ENCODE data around the gene VAMP1.
"Not testable (repeated sequence)": the region's sequence is repeated elsewhere in the genome, so short reads cannot be mapped to it uniquely, and the experiment has no call there.

VAMP1 gene

GRCh38 chr12:6450091-6450868 lies 20.2 kb downstream of the VAMP1 start:
- DNase-seq, result no peak

GRCh38 chr12:6444704-6445688 lies 25.5 kb downstream of the VAMP1 start, which contains the start of gene CD27:
Gene CD27, plus strand, starts transcription at chr12:6444955. Its CDS starts 141 bp downstream, at chr12:6445096.
- DNase-seq, result no peak

- no peak for DNase-seq
Observed at GRCh38 chr12:6444031-6444430, 26.4 kb downstream of the VAMP1 start.

DNA sequence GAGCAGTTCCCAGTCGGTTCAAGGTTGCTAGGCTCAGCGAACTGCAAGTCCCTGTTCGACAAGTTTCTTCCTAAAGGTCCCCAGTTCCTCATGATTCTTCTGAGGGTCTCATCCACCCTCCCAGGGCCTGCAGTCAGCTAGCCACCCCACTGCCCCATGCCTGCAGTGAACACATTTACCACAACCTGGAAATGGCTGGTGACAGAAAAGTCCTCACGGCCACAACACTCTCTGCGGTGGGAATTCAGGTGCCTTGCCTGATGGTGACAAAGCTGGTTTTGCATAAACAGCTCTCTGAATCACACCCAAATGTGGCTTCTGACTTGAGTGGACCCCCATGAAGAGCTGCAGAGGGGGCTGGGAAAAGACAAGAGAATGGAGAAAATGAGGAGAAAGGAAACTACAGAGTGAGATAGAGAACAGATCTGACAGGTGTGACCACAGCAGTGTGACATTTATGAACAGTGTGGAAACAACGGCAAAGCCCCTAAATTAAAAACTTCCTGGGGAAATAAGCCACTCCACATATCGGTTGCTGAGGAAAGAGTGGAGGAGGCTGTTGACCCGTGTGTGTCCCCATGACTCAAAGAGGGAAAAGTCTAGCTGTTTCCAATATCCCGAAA lies 27.0 kb downstream of the VAMP1 start:
- no peak for DNase-seq

DNA sequence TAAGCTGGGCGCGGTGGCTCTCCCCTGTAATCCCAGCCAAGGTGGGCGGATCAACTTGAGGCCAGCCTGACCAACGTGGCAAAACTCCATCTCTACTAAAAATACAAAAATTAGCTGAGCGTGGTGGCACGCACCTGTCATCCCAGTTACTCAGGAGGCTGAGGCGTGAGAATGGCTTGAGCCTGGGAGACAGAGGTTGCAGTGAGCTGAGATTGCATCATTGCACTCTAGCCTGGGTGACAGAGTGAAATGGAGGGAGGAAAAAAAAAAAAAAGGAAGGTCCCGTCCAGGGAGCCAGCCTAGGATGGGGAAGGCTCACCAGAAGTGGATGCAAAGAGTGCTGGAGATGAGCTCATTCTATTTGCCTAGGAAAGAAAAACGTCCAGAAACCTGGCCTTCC lies 27.6 kb downstream of the VAMP1 start:
- no peak for DNase-seq

GRCh38 chr12:6440391-6440790 lies 30.1 kb downstream of the VAMP1 start:
- DNase-seq, result no peak

DNA sequence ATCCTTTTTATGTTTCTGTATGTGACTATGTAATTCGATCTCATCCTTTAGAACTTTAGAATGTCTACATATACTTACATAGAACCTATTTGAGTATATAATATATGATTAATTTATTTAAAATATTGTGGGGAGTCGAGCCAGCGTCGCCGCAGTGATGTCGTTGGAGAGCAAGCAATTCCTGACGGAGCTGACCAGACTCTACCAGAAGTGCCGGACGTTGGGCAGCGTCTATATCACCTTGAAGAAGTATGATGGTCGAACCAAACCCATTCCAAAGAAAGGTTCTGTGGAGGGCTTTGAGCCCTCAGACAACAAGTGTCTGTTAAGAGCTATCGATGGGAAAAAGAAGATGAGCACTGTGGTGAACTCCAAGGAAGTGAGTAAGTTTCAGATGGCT lies 32.1 kb downstream of the VAMP1 start:
- DNase-seq, result no peak

DNA sequence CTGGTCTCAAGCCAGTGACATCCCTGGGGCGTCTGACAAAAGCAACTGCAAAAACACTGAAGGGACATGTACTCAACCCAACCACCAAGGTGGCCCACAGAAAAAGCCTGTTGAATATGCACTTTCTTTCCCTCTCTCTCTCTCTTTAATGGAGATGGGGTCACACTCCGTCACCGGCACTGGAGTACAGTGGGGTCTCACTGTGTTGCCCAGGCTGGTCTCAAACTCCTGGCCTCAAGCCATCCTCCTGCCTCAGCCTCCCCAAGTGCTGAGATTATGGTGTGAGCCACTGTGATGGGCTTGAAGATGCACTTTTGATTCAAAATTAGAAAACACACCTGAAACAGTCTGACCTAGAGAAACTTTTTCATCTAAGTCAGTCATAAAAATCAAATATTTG lies 32.9 kb downstream of the VAMP1 start:
- no peak for DNase-seq

GRCh38 chr12:6435961-6436715 lies 34.3 kb downstream of the VAMP1 start:
- no peak for DNase-seq

DNA sequence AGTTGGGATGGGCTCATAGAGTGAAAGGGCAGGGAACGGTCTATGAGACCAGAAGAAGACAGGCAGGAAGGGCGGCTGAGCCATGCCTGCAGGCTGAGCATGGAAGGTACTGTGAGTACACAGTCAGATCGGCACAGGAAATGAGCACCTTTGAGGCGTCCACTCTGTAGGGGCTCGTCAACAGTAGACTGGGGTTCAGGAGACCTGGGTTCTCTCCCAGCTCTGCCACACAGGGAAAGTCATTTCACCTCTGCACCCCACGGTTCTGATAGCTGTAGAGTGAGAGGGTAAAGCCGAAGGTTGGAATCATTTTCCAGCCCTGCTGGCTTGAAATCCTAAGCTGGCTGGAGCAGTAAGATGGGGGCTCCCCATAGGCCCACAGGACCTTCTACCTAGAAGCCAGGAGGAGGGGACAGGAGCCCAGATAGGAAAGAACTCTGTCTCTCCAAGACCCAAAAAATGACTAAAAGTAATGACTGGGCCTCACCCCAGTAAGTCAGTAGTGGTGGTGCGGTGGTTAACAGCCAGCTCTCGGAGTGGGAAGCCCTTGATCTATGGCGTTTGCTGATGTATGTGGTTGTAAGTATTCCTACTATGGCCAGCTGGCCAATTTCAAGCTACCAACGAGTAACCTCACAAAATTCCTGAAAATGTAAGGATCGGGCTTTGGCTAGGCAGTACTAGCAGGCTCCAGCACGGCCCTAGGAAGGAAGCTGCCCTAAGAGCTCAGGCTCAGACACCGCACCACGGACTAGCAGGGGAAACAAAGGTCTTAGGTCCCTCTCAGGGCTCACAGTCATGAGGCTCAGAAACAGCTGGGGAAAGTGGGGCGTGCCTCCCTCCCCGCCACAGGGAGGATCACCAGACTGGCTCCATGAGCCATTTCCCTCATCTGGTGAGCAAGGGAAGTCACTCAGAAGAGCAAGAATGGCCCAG lies 36.0 kb downstream of the VAMP1 start:
- no peak for DNase-seq

- no peak for DNase-seq
Observed at GRCh38 chr12:6432991-6433390, 37.5 kb downstream of the VAMP1 start.

- DNase-seq, result no peak
Observed at GRCh38 chr12:6430124-6430989, 40.1 kb downstream of the VAMP1 start.

DNA sequence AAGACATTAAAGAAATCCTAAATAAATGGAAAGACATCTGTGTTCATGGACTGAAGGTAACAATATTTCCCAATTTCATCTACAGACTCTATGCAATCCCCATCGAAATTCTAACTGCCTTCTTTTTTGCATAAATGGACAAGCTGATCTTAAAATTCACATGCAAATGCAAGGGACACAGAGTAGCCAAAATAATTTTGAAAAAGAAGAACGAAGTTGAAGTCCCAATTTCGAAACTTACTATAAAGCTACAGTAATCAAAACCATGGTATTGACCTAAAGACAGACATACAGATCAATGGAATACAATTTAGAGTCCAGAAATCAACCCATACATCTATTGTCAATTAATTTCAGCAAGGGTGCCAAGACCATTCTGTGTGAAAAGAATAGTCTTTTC lies 42.2 kb downstream of the VAMP1 start:
- DNase-seq, result no peak

DNA sequence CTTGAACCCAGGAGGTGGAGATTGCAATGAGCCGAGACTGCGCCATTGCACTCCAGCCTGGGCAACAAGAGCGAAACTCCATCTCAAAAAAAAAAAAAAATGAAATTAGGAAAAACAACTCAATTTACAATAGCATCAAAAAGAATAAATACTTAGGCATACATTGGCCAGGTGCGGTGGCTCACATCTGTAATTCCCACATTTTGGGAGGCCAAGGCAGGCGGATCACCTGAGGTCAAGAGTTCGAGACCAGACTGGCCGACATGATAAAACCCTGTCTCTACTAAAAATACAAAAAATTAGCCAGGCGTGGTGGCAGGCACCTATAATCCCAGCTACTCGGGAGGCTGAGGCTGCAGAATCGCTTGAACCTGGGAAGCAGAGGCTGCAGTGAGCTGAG lies 42.7 kb downstream of the VAMP1 start:
- not testable (repeated sequence) for DNase-seq

DNA sequence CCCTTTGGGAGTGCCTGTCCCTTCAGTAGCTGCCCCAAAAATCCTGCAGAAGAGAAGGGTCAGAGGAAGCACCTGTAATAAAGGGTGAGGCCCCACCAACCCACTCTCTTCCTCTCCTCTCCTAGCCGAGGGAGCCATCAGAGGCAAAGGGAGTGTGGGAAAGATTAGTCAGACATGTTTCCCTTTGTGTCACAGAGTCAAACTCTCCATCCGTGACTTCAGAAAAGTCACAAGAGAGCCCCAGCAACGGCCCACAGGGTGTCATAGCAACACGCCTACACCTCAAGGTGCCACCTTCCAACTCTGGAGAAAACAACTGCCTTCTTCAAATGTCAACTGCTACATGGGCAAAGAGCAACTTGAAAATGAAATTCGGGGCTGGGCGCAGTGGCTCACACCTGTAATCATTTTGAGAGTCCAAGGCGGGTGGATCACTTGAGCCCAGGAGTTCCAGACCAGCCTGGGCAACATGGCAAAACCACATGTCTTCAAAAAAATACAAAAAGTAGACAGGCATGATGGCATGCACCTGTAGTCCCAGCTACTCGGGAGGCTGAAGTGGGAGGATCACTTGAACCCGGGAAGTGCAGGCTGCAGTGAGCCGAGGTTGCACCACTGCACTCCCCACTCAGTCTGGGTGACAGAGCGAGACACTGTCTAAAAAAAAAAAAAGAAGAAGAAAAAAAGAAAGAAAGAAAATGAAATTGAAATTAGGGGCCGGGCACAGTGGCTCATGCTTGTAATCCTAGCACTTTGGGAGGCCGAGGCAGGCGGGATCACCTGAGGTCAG lies 43.4 kb downstream of the VAMP1 start:
- DNase-seq, result no peak

DNA sequence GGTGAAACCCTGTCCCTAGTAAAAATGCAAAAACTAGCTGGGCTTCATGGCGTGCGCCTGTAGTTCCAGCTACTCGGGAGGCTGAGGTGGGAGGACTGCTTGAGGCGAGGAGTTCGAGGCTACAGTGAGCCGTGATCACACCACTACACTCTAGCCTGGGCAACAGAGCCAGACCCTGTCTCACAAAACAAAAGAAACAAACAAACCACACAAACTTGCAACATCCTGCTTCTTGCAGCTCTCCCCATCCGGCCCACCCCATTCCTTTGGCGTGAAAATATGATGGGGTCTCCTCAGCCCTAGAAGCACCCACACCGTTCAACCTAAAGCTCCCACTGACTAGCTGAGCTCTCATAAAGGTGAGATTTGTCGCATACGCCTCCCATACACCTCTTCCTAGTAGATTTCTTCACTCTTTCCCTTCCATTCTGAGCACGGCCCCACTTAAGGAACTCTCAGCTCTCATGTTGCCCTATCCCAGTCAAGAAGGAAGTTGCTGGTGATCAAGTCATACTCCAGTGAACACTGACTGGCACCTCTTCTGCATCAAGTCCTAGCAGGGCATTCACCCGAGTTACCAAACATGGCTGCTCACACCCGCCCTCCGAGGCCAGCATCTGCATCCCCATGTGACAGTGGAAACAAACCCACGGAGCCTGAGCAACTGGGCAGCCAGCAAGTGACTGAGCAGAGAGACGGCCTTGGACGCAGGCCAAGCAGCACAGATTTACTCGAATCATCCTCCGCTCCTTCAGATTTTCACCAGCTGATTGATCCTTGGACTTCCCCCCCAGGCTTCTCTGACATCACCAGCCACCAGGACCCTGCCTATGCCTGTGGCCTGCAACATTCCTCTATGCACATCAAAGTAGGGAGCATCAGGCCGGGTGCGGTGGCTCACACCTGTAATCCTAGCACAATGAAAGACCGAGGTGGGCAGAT lies 44.6 kb downstream of the VAMP1 start:
- no peak for DNase-seq

- DNase-seq, result no peak
Observed at GRCh38 chr12:6424866-6425265, 45.6 kb downstream of the VAMP1 start.

DNA sequence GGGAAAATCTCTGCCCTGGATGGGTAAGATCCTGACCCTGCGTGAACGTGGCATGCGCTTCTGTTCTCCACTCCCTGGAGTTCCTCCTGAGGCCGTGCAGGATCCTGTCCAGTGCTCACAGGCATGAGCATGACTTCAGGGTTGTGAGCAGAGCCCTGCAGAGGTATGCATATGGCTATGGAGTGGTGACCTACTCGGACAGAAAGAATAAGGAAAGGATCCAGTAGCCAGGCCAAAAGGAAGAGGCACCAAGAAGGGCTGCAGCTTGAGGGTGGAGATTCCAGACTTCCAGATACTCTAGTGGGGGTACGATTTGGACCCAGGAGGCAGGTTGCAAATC lies 46.5 kb downstream of the VAMP1 start:
- no peak for DNase-seq
